H1 (cell line): ENCODE results near the gene PFKP. TPM values are rescaled to one million over a fixed set of nuclear protein-coding genes. Genes with fewer than 3 reads are reported as not detected.

Source experiments
- CTCF ChIA-PET: fragments of 300-600 bp; sonication (Branson Sonifier 250); formaldehyde crosslinking; loops from one replicate; lab custom pipeline; 2021; ENCODE audit not compliant: partially characterized antibody; lab: Charles Lee
- POLR2A ChIA-PET: fragments of 300-600 bp; sonication (Branson Sonifier 250); formaldehyde crosslinking; loops from one replicate; lab custom pipeline; 2021; ENCODE audit warnings: inconsistent platforms; ENCODE audit not compliant: partially characterized antibody; lab: Charles Lee
- DNase-seq, 2 experiments: peaks; one replicate each; pipeline versions ENCODE4 v3.0.0 to v3.0.0-alpha.2; 2010 to 2022; ENCODE audit warnings: low spot score in 2 of 2, low read depth in 1 of 2, mixed read lengths in 1 of 2
- FAIRE-seq: peaks from 2 replicates; lab custom pipeline; 2011; peaks lifted over from hg19 to GRCh38; lab: Jason Lieb, UNC
- H2AFZ ChIP-seq: 2 replicates; pipeline ENCODE4 v1.8.1; 2012; ENCODE audit warnings: low read length, inconsistent platforms
- H2AK5ac ChIP-seq: 2 replicates; pipeline ENCODE4 v1.6.1; 2013; ENCODE audit warnings: low read depth, low read length
- H2BK120ac ChIP-seq: replicated peaks from 2 replicates; pipeline ENCODE3; 2013; ENCODE audit warnings: low read depth, low read length, inconsistent platforms
- H2BK12ac ChIP-seq: 2 replicates; pipeline ENCODE4 v1.6.1; 2013; ENCODE audit warnings: low read depth, low read length
- H2BK15ac ChIP-seq: 2 replicates; pipeline ENCODE4 v1.6.1; 2013; ENCODE audit warnings: low read length
- H2BK20ac ChIP-seq: 2 replicates; pipeline ENCODE4 v1.6.1; 2013; ENCODE audit warnings: low read length
- H2BK5ac ChIP-seq: 2 replicates; pipeline ENCODE4 v1.6.1; 2013; ENCODE audit warnings: low read depth, low read length
- H3K14ac ChIP-seq: 2 replicates; pipeline ENCODE4 v1.6.1; 2013; ENCODE audit warnings: inconsistent platforms; ENCODE audit not compliant: insufficient read length
- H3K18ac ChIP-seq: 2 replicates; pipeline ENCODE4 v1.6.1; 2013; ENCODE audit warnings: low read length; ENCODE audit errors: extremely low read depth
- H3K23ac ChIP-seq: 2 replicates; pipeline ENCODE4 v1.6.1; 2013; ENCODE audit warnings: inconsistent platforms; ENCODE audit not compliant: insufficient read length
- H3K23me2 ChIP-seq: 2 replicates; pipeline ENCODE4 v1.6.1; 2013; ENCODE audit warnings: low read depth, low read length
- H3K27ac ChIP-seq: 2 replicates; pipeline ENCODE4 v1.6.1; 2011; ENCODE audit warnings: low read depth, low read length, inconsistent platforms
- H3K27me3 ChIP-seq, 4 experiments: replicated peaks in 1 of 4; 1 replicate in 1 of 4; 2 replicates in 3 of 4; pipeline versions ENCODE4 v1.6.1 to v1.8.1; 2011 to 2013; ENCODE audit warnings: low read length in 3 of 4, mild to moderate bottlenecking in 3 of 4, inconsistent platforms in 2 of 4, mixed read lengths in 2 of 4, moderate library complexity in 1 of 4; ENCODE audit not compliant: control insufficient read depth in 3 of 4, insufficient read depth in 3 of 4; ENCODE audit errors: extremely low read depth in 1 of 4
- H3K36me3 ChIP-seq, 4 experiments: 2 replicates each; pipeline versions ENCODE4 v1.6.1 to v1.8.1; 2011 to 2013; ENCODE audit warnings: mild to moderate bottlenecking in 4 of 4, low read length in 3 of 4, moderate library complexity in 2 of 4, control low read depth in 1 of 4, inconsistent platforms in 1 of 4; ENCODE audit not compliant: insufficient read depth in 4 of 4, control insufficient read depth in 2 of 4
- H3K4ac ChIP-seq: replicated peaks from 2 replicates; pipeline ENCODE3; 2013; ENCODE audit warnings: low read length, low read depth, mixed read lengths, inconsistent platforms; ENCODE audit not compliant: insufficient read length
- H3K4me1 ChIP-seq, 4 experiments: replicated peaks in 1 of 4; 1 replicate in 1 of 4; 2 replicates in 3 of 4; pipeline versions ENCODE4 v1.6.1 to v1.8.1; 2011 to 2013; ENCODE audit warnings: low read length in 3 of 4, inconsistent platforms in 2 of 4, mixed read lengths in 1 of 4; ENCODE audit not compliant: insufficient read depth in 4 of 4, control insufficient read depth in 3 of 4
- H3K4me2 ChIP-seq, 2 experiments: 2 replicates each; pipeline versions ENCODE4 v1.6.1 to v1.8.1; 2011 to 2013; ENCODE audit warnings: low read depth in 2 of 2, low read length in 2 of 2, control low read depth in 1 of 2, inconsistent platforms in 1 of 2, mild to moderate bottlenecking in 1 of 2; ENCODE audit not compliant: insufficient read depth in 1 of 2
- H3K4me3 ChIP-seq, 4 experiments: fragments of 200-600, 300-600 bp in 1 of 4; sonication (generic), shearing (Covaris generic), sonication (Bioruptor Twin) in 1 of 4; 2 replicates each; pipeline versions ENCODE4 v1.5.1 to v1.8.1; 2011 to 2016; ENCODE audit warnings: low read length in 4 of 4, low read depth in 3 of 4, control low read depth in 2 of 4, inconsistent platforms in 2 of 4, mild to moderate bottlenecking in 2 of 4, mixed read lengths in 1 of 4, moderate library complexity in 1 of 4; ENCODE audit not compliant: insufficient read depth in 2 of 4; ENCODE audit errors: extremely low read depth in 1 of 4
- H3K56ac ChIP-seq: replicated peaks from 2 replicates; pipeline ENCODE3; 2013; ENCODE audit warnings: low read depth, mild to moderate bottlenecking, mixed read lengths, low read length, inconsistent platforms; ENCODE audit not compliant: insufficient read length
- H3K79me1 ChIP-seq: 2 replicates; pipeline ENCODE4 v1.6.1; 2013; ENCODE audit warnings: low read depth, low read length, control low read depth
- H3K79me2 ChIP-seq, 2 experiments: 2 replicates each; pipeline versions ENCODE4 v1.6.1 to v1.8.1; 2012 to 2013; ENCODE audit warnings: low read length in 2 of 2, mild to moderate bottlenecking in 2 of 2, inconsistent platforms in 1 of 2; ENCODE audit not compliant: insufficient read depth in 2 of 2, control insufficient read depth in 1 of 2
- H3K9ac ChIP-seq, 4 experiments: replicated peaks in 1 of 4; 1 replicate in 1 of 4; 2 replicates in 3 of 4; pipeline versions ENCODE4 v1.6.1 to v1.8.1; 2011 to 2013; ENCODE audit warnings: low read depth in 3 of 4, low read length in 3 of 4, control low read depth in 2 of 4, mild to moderate bottlenecking in 2 of 4, moderate library complexity in 2 of 4, inconsistent platforms in 1 of 4; ENCODE audit errors: extremely low read depth in 1 of 4
- H3K9me3 ChIP-seq, 2 experiments: 2 replicates each; pipeline versions ENCODE4 v1.6.1 to v1.8.1; 2012 to 2013; ENCODE audit warnings: mild to moderate bottlenecking in 2 of 2, moderate library complexity in 2 of 2, control low read depth in 1 of 2, inconsistent platforms in 1 of 2, low read depth in 1 of 2, low read length in 1 of 2, mixed read lengths in 1 of 2; ENCODE audit not compliant: insufficient read depth in 2 of 2
- H4K20me1 ChIP-seq, 2 experiments: replicated peaks in 1 of 2; 2 replicates each; pipeline versions ENCODE3 to v1.8.1; 2011 to 2013; ENCODE audit warnings: inconsistent platforms in 2 of 2, low read length in 2 of 2, mild to moderate bottlenecking in 1 of 2; ENCODE audit not compliant: insufficient read depth in 2 of 2, control insufficient read depth in 1 of 2
- H4K5ac ChIP-seq: 2 replicates; pipeline ENCODE4 v1.6.1; 2013; ENCODE audit warnings: low read length, low read depth, mixed read lengths, inconsistent platforms; ENCODE audit not compliant: insufficient read length
- H4K8ac ChIP-seq: 2 replicates; pipeline ENCODE4 v1.8.0; 2013; ENCODE audit warnings: mild to moderate bottlenecking, moderate library complexity, low read length, inconsistent platforms; ENCODE audit not compliant: insufficient read depth; ENCODE audit errors: extremely low read depth
- H4K91ac ChIP-seq: replicated peaks from 2 replicates; pipeline ENCODE3; 2013; ENCODE audit warnings: low read length, mixed read lengths, inconsistent platforms; ENCODE audit not compliant: insufficient read length
- BRCA1 ChIP-seq: IDR thresholded peaks from 2 replicates; pipeline ENCODE4 v1.6.1; 2012; ENCODE audit warnings: low read depth, low read length, improper control_type of control experiment
- CHD1 ChIP-seq: IDR thresholded peaks from 2 replicates; pipeline ENCODE4 v1.6.1; 2012; ENCODE audit warnings: low read depth, low read length, improper control_type of control experiment
- GTF2F1 ChIP-seq: IDR thresholded peaks from 2 replicates; pipeline ENCODE4 v1.6.1; 2012; ENCODE audit warnings: low read depth, low read length, improper control_type of control experiment, borderline replicate concordance
- KDM1A ChIP-seq: fragments of 200-600, 300-600 bp; sonication (generic); IDR thresholded peaks from 2 replicates; pipeline ENCODE4 v1.7.1; 2016; ENCODE audit warnings: mild to moderate bottlenecking, low read length, borderline replicate concordance
- SRF ChIP-seq: IDR thresholded peaks from 2 replicates; pipeline ENCODE4 v1.6.1; 2011; ENCODE audit warnings: mild to moderate bottlenecking, low read depth, low read length, moderate library complexity
- TEAD4 ChIP-seq: IDR thresholded peaks from 2 replicates; pipeline ENCODE4 v1.6.1; 2012; ENCODE audit warnings: low read depth, low read length, inconsistent platforms, mixed read lengths
- USF2 ChIP-seq: IDR thresholded peaks from 2 replicates; pipeline ENCODE4 v1.6.1; 2011; ENCODE audit warnings: low read length, improper control_type of control experiment
- WGBS, 2 experiments: shearing (Covaris generic) in 1 of 2; methylation state at CpG; one replicate each; pipeline versions ENCODE4 v1.1.6 to v1.1.7; 2013 to 2015; ENCODE audit warnings: low lambda C conversion rate in 2 of 2, mixed read lengths in 2 of 2, inconsistent platforms in 1 of 2, low coverage in 1 of 2, missing lambda C conversion rate in 1 of 2; ENCODE audit not compliant: insufficient replicate concordance in 2 of 2, insufficient coverage in 1 of 2, insufficient read length in 1 of 2; ENCODE audit errors: extremely low coverage in 1 of 2, missing lambda C conversion rate in 1 of 2; 5-methylcytosine and 5-hydroxymethylcytosine counted together
- polyA plus RNA-seq, 7 experiments: library from polyadenylated mRNA; depleted of rRNA in 3 of 7; stranded (reverse) in 5 of 7; unstranded in 2 of 7; fragments of >200 nt in 5 of 7; fragments of 200-250 nt in 2 of 7; gene quantifications; 1 replicate in 5 of 7; 2 replicates in 1 of 7; 4 replicates in 1 of 7; pipeline versions ENCODE4 v1.2.1 to v1.2.3, GENCODE V29; 2011 to 2013; ENCODE audit warnings: missing spikeins in 2 of 7, mixed read lengths in 2 of 7
- total RNA-seq: library from RNA; stranded (reverse); fragmentation: NEBNext Ultra II Directional; extraction: Animal tissue kit (Norgen Biotek cat#: 25700); gene quantifications from 2 replicates; pipeline ENCODE4 v1.2.1, GENCODE V29; 2021

PFKP gene
- total and polyA plus RNA-seq, 2 of the 8 experiments (the other 6 are each of a cell fraction or from before 2014, with no cell fraction given): 51.2 to 128 TPM

- no peak for DNase-seq
- CTCF ChIA-PET: interaction anchor here (0.6 to 1.7 kb wide), 5 partner anchors 16 to 133 kb away, joined by 3 to 9 read pairs (median 3); no protein-coding TSS in a partner anchor
Observed at GRCh38 chr10:3100856-3101640, 33.7 kb downstream of the PFKP start.

More at GRCh38 chr10:3100856-3101640, 33.7 kb downstream of the PFKP start:
- H4K5ac ChIP-seq: no peak overlapping the region
- H3K9ac ChIP-seq: no peak overlapping the region
- 95% methylated on average over 29 of the region's 31 CpGs; no CpG with 5 or more reads in 1 of the 2 experiments for WGBS, 2 experiments
- H3K18ac ChIP-seq: no peak overlapping the region
- H3K27me3 ChIP-seq: no peaks in the 10 kb centered on the region
- H3K36me3 ChIP-seq: peaks cover 12 to 65% (median 38%) of the 10 kb centered on the region in 4 experiments
- no peak overlapping the region for H2AFZ ChIP-seq
- no peak overlapping the region for H3K23ac ChIP-seq
- no peak overlapping the region; the same call in 1 of the 2 replicates for H4K8ac ChIP-seq
- peaks cover 3 to 23% of the 10 kb centered on the region in 2 experiments for H4K20me1 ChIP-seq
- 0 out of 2 replicates have a peak overlapping the region, but pooled peaks have one; percentile 52 for H2BK5ac ChIP-seq
- H2AK5ac ChIP-seq: no peak overlapping the region
- H2BK20ac ChIP-seq: no peak overlapping the region
- H3K79me2 ChIP-seq: peaks cover 0 to 35% of the 10 kb centered on the region in 2 experiments; a peak in 3 of 4 replicates
- FAIRE-seq: no peak
- no peak overlapping the region for H3K56ac ChIP-seq
- no peak overlapping the region for H3K4me2 ChIP-seq
- no peak overlapping the region for H3K4me3 ChIP-seq
- H3K14ac ChIP-seq: no peak overlapping the region
- H3K4ac ChIP-seq: no peak overlapping the region
- no peak overlapping the region for H3K27ac ChIP-seq
- peaks cover 0 to 4% (median 0%) of the 10 kb centered on the region in 4 experiments; a peak in 1 of 7 replicates for H3K4me1 ChIP-seq
- H2BK120ac ChIP-seq: no peak overlapping the region
- H4K91ac ChIP-seq: no peak overlapping the region
- peaks cover 4% of the 10 kb centered on the region; the same call in 1 of the 2 replicates for H3K23me2 ChIP-seq
- TF ChIP-seq SRF: no peak
- TF ChIP-seq KDM1A: no peak
- no peak for TF ChIP-seq BRCA1
- TF ChIP-seq GTF2F1: no peak
- TF ChIP-seq TEAD4: no peak
- TF ChIP-seq CHD1: no peak
- TF ChIP-seq USF2: no peak
- H3K9me3 ChIP-seq: no peaks in the 10 kb centered on the region
- H3K79me1 ChIP-seq: peaks cover 8% of the 10 kb centered on the region
- H2BK12ac ChIP-seq: no peak overlapping the region
- POLR2A ChIA-PET: interaction anchor here (1.7 to 3.7 kb wide), 2 partner anchors 9 to 12 kb away, joined by 7 to 18 read pairs; no protein-coding TSS in a partner anchor
- no peak overlapping the region for H2BK15ac ChIP-seq
